Activated naive CD4-positive, alpha-beta T cell treated with anti-CD3 and anti-CD28 coated beads for 36 hours (primary cell): ENCODE data around the gene MT1X. TPM values are rescaled to one million over a fixed set of nuclear protein-coding genes. Genes with fewer than 3 reads are reported as not detected.
"Not testable (repeated sequence)": the region's sequence is repeated elsewhere in the genome, so short reads cannot be mapped to it uniquely, and the experiment has no call there.

ENCODE experiments used
- CTCF ChIA-PET: fragments of 350-600 bp; sonication (Branson Sonifier 250); formaldehyde crosslinking; loops from one replicate; lab custom pipeline; 2021; ENCODE audit warnings: antibody characterized with exemption; lab: Charles Lee
- DNase-seq: peaks from one replicate; pipeline ENCODE4 v3.0.0-alpha.2; 2020
- H3K27ac Mint-ChIP-seq: one replicate; pipeline ENCODE4 v1.8.0; 2021; ENCODE audit warnings: mild to moderate bottlenecking, mixed read lengths
- H3K27me3 Mint-ChIP-seq: one replicate; pipeline ENCODE4 v1.8.0; 2021; ENCODE audit warnings: low read depth, mixed read lengths
- H3K36me3 Mint-ChIP-seq: one replicate; pipeline ENCODE4 v1.8.0; 2021; ENCODE audit warnings: low read depth, mixed read lengths
- H3K4me1 Mint-ChIP-seq: one replicate; pipeline ENCODE4 v1.8.0; 2021; ENCODE audit warnings: low read depth, mixed read lengths
- H3K4me3 Mint-ChIP-seq: one replicate; pipeline ENCODE4 v1.8.0; 2021; ENCODE audit warnings: mild to moderate bottlenecking, moderate library complexity, mixed read lengths
- H3K9me3 Mint-ChIP-seq: one replicate; pipeline ENCODE4 v1.8.0; 2021; ENCODE audit warnings: mixed read lengths
- intact Hi-C: fragments of 100-400 bp; cut with micrococcal nuclease; formaldehyde crosslinking; loops from one replicate; pipeline ENCODE4 v1.15.1; 2023
- total RNA-seq, 2 experiments: library from RNA; stranded (reverse); gene quantifications; one replicate each; pipeline ENCODE4 v1.2.3, GENCODE V29; 2021

The MT1X gene
- total RNA-seq, 2 experiments from 2014 or later = 49.9 to 57.9 TPM

DNA sequence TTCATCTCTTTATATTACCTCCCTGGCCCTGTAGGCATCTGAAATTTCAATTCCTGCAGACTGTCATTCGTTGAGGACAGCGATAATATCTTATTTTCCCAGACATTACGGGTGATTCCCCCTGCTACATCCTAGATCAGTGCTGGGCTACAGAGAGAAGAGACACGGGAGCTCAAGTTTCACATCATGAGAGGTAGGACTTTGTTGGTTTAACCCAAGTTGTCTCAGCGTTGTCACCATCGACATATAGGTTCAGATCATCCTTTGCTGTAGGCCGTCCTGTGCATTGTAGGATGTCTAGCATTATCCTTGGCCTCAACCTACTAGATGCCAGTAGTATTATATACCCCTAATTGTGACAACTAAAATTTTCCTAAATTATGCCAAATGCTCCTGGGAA, 19.3 kb downstream of the MT1X start:
- Mint-ChIP-seq H3K4me1 (peaks cover 4% of the 10 kb centered on the region), H3K9me3 (no peaks in the 10 kb centered on the region), H3K36me3 (no peaks in the 10 kb centered on the region), H3K27ac (no peak overlapping the region), H3K4me3 (no peak overlapping the region), H3K27me3 (no peaks in the 10 kb centered on the region)
- intact Hi-C loops = loop anchor here (5.0 to 10.0 kb wide), 3 partner anchors 44 to 757 kb away; partner anchors contain the start of gene MT1F
- DNase-seq = no peak
- CTCF ChIA-PET = interaction anchor here (0.7 to 4.8 kb wide), 52 partner anchors 9 to 843 kb away, joined by 3 to 126 read pairs (median 5); partner anchors contain the start of genes BBS2, MT1E, MT1F and MT1X

DNA sequence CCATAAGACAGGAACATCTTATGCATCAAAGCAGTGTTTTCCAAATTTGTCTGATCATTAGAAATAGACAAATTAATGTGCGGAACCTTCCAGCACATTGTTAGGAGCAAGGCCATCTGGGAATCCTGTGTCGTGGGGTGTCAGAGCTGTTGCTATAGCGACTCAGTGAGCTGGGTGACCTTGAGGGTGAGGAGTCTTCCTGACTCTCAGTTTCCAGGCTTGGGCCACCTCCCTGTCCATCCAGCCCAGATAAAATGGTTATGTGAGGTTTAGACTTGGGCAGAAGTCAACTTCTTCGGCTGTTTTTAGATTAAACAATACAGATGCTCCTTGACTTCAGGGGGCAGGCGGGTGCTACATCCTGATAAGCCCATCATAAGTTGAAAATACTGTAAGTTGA, 20.6 kb downstream of the MT1X start:
- no peaks in the 10 kb centered on the region for H3K27me3 Mint-ChIP-seq
- H3K36me3 Mint-ChIP-seq = no peaks in the 10 kb centered on the region
- intact Hi-C loops = loop anchor here (1.0 to 10.0 kb wide), 10 partner anchors 20 to 758 kb away; partner anchors contain the start of genes MT1F, MT1X and MT2A
- CTCF ChIA-PET = interaction anchor here (0.7 to 4.8 kb wide), 31 partner anchors 10 to 624 kb away, joined by 3 to 126 read pairs (median 5); partner anchors contain the start of genes MT1E, MT1X and MT2A
- peaks cover 4% of the 10 kb centered on the region for H3K4me1 Mint-ChIP-seq
- no peak for DNase-seq
- H3K27ac Mint-ChIP-seq = no peak overlapping the region
- H3K4me3 Mint-ChIP-seq = no peak overlapping the region
- no peaks in the 10 kb centered on the region for H3K9me3 Mint-ChIP-seq

DNA sequence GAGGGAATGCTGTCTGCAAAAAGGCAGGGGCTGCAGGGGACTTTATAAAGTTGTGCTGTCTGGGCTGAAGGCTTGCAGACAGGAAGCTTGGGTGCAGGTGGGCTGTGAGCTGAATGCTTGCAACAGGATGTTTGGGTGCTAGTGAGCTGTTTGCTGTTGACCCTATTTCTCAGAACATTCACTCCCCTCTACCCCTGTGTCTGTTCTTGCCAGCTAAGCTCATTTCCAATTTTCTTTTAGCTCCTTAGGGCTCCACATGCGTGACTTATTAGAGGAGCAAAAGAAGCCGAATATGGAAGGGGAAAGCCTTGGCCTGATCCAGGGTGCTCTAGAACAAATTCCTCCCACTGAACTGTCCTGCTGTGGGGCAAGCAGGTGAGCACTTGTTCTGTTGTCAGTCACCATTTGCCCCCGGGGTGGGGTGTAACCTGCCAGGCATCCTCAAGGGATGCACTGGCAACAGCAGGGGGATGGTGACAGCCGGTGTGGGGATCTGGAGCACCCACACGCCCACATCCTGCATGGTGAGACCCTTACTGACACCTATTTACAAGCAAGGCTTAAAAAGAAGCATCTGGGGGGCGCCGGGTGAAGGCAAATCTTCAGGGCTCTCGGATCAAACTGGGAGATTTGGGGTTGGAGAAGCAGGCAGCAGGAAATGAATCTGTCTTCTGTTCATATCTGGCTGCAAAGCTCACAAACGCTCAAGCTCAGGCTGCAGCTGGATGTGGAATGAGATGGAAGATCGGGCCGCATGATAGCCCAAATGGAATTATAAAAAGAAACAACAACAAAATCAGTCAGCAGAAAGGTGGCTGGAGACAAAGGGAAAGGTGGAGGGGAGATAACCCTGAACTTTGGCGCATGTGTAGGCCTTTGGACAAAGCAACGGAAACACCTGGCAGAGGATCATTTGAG, 26.5 kb downstream of the MT1X start:
- peak overlapping the region; percentile 14 for H3K27ac Mint-ChIP-seq
- DNase-seq = peak; percentile 38
- H3K36me3 Mint-ChIP-seq = no peaks in the 10 kb centered on the region
- H3K27me3 Mint-ChIP-seq = no peaks in the 10 kb centered on the region
- peaks cover 20% of the 10 kb centered on the region for H3K4me1 Mint-ChIP-seq
- CTCF ChIA-PET = interaction anchor here (1.0 to 3.2 kb wide), 5 partner anchors 12 to 132 kb away, joined by 3 to 21 read pairs (median 3); no protein-coding TSS in a partner anchor
- H3K9me3 Mint-ChIP-seq = no peaks in the 10 kb centered on the region
- peak overlapping the region; percentile 6 for H3K4me3 Mint-ChIP-seq
- intact Hi-C loops = loop anchor here (10.0 kb wide), 1 partner anchor 764 kb away; no protein-coding TSS in a partner anchor

DNA sequence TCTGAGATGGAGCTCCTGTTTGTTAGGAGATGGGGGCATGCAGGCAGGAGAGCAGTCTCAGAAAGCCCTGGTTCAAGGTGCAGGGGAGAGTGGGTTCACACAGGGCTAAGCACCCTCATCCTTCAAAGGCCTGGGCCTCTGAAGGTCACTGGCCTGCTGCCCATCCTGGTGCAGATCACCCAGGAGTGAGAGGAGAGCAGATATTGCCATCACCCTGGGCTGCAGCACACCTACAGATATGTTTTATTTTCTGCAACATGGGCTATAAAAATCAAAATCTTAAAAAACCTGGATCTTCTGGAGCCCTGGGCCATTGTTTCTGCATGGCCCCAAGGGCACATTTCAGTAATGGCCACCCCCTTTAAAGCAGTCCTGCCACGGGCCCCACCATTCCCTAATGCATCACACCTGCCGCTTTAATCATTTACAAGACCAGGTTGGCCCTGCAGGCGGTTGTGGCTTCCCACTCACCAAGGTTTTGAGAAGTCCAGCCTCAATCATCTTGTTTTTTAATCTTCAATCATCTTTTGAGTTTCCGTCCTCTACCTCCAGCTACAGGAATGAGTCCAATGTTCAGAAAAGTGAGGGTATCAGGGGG, 27.3 kb downstream of the MT1X start:
- Mint-ChIP-seq H3K36me3 (no peaks in the 10 kb centered on the region), H3K9me3 (no peaks in the 10 kb centered on the region), H3K4me1 (peaks cover 20% of the 10 kb centered on the region), H3K27ac (no peak overlapping the region), H3K27me3 (no peaks in the 10 kb centered on the region), H3K4me3 (no peak overlapping the region)
- intact Hi-C loops = loop anchor here (10.0 kb wide), 1 partner anchor 765 kb away; no protein-coding TSS in a partner anchor
- CTCF ChIA-PET = interaction anchor here (3.2 kb wide), 1 partner anchor 133 kb away, joined by 21 read pairs; no protein-coding TSS in a partner anchor
- DNase-seq = no peak

DNA sequence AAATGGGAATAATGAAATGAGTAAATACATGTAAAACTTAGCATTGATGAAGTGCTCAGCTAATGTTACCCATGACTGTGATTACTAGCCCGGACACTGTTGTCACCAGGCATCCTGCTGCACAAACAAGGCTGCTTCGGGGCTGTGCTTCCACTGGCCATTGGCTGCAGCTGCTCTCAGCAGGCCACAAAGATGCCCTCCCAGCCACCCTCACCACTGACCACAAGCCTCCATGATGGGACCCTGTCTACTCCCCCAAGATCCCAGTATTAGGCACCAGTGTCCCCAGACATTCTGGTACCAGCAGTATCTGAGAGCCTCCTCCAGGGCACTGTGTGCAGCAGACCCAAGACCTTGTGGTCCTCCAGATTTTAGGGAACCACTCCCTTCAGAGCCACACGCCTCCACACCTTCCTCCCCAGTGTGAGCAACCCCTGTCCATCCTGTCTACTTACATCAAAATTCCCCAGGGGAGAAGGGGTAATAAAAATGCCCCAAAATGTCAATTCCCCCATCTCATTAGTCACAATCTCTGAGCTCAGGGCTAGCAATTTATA, 28.0 kb downstream of the MT1X start:
- CTCF ChIA-PET = no interaction called here
- no peak for DNase-seq
- Mint-ChIP-seq H3K4me1 (peaks cover 20% of the 10 kb centered on the region), H3K27me3 (no peaks in the 10 kb centered on the region), H3K27ac (no peak overlapping the region), H3K9me3 (no peaks in the 10 kb centered on the region), H3K4me3 (no peak overlapping the region), H3K36me3 (no peaks in the 10 kb centered on the region)
- intact Hi-C loops = no loop called here

DNA sequence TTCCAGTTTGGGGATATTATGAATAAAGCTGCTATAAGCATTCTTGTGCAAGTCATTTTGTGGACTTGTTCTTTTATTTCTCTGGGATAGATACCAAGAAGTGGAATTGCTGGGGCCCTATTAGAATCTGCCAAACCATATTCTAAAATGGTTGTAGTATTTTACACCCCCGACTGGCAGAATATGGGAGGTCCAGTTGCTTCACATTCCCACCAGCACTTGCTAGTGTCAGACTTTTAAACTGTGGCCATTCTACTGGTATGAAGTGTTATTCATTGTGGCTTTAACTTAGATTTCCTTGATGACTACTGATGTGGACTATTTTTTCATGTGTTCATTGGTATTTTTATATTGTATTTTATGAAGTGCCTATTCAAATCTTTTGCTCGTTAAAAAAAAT, 29.6 kb downstream of the MT1X start:
- Mint-ChIP-seq H3K36me3 (no peaks in the 10 kb centered on the region), H3K4me1 (peaks cover 20% of the 10 kb centered on the region), H3K4me3 (no peak overlapping the region), H3K9me3 (no peaks in the 10 kb centered on the region), H3K27me3 (no peaks in the 10 kb centered on the region), H3K27ac (no peak overlapping the region)
- no peak for DNase-seq
- intact Hi-C loops = no loop called here
- CTCF ChIA-PET = no interaction called here

DNA sequence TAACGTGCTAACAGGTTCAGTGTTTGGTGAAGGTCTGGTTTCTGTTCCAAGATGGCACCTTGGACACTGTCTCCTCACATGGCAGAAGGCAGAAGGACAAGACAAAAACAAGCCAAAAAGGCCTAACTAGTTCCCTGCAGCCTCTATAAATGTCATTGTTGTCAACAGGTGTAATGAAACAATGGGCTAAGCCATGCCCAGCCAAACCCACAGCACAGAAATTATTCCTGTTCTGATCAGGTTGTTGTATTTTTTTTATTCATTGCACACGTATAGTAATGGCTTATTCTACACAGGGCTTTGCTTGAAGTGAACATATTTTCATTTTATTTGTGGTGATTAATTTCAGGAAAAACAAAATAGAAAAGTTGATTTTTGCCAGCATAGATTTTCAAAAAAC, 31.5 kb downstream of the MT1X start:
- no peaks in the 10 kb centered on the region for H3K9me3 Mint-ChIP-seq
- H3K36me3 Mint-ChIP-seq = no peaks in the 10 kb centered on the region
- intact Hi-C loops = no loop called here
- CTCF ChIA-PET = no interaction called here
- DNase-seq = no peak
- H3K4me3 Mint-ChIP-seq = no peak overlapping the region
- H3K4me1 Mint-ChIP-seq = peaks cover 13% of the 10 kb centered on the region
- no peak overlapping the region for H3K27ac Mint-ChIP-seq
- H3K27me3 Mint-ChIP-seq = no peaks in the 10 kb centered on the region

DNA sequence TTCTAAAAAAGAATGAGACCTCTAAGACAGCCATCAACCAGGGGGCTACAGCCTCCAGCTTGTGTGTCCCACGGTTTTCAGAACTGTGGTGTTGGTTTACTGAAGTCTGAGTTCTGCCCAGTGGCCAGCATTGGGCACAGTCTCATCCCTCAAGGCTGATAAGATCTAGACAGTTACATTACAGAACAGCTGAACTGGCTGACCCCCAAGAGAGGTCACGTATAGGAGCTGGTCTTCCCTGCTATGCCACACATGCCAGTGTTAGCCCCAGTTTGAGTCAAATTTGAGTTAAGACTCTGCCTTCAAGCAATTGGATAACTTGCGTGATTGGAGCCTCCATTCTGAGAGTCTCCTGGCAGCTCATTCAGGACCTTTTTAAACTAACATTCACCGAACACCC, 32.9 kb downstream of the MT1X start:
- CTCF ChIA-PET = interaction anchor here (0.6 kb wide), 1 partner anchor 317 kb away, joined by 3 read pairs; no protein-coding TSS in a partner anchor
- H3K27ac Mint-ChIP-seq = no peak overlapping the region
- intact Hi-C loops = no loop called here
- H3K4me3 Mint-ChIP-seq = no peak overlapping the region
- peaks cover under 1% of the 10 kb centered on the region for H3K4me1 Mint-ChIP-seq
- H3K9me3 Mint-ChIP-seq = no peaks in the 10 kb centered on the region
- H3K36me3 Mint-ChIP-seq = no peaks in the 10 kb centered on the region
- no peaks in the 10 kb centered on the region for H3K27me3 Mint-ChIP-seq
- no peak for DNase-seq

DNA sequence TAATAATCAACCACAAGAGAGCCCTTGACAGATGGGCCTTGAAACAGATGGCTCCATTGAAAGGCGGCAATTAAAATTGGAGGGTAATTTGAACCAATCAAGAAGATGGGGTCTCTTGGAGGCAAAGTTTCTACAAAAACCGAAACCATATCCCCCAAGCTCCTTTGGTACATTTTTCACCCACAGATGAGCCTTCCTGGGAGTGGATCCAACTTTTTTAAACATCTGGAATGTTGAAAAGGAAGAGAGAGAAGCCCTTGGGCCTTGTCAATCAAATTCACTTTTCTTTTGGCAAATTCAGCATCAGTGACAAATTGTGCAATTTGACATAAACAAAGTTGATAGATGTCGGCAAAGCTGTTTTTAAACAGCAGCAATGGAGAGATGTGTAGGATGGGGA, 34.5 kb downstream of the MT1X start:
- H3K27me3 Mint-ChIP-seq = no peaks in the 10 kb centered on the region
- DNase-seq = no peak
- H3K27ac Mint-ChIP-seq = no peak overlapping the region
- no peaks in the 10 kb centered on the region for H3K36me3 Mint-ChIP-seq
- CTCF ChIA-PET = interaction anchor here (1.8 kb wide), 1 partner anchor 140 kb away, joined by 4 read pairs; no protein-coding TSS in a partner anchor
- intact Hi-C loops = no loop called here
- no peaks in the 10 kb centered on the region for H3K9me3 Mint-ChIP-seq
- no peaks in the 10 kb centered on the region for H3K4me1 Mint-ChIP-seq
- H3K4me3 Mint-ChIP-seq = no peak overlapping the region

DNA sequence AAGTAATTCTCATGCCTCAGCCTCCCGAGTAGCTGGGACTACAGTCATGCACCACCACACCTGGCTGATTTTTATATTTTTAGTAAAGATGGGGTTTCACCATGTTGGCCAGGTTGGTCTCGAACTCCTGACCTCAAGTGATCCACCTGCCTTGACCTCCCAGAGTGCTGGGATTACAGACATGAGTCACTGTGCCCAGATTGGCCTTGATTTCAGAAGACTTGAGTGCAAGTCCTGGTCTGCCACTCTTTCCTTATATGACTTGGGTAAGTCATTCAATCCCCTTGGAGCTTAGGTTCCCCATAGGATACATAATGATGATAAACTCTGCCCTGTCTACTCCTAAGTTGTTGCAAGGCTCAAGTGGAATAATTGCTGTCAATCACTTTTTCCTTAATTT, 35.3 kb downstream of the MT1X start:
- H3K4me1 Mint-ChIP-seq, DNase-seq, H3K27ac Mint-ChIP-seq, H3K4me3 Mint-ChIP-seq, H3K27me3 Mint-ChIP-seq, H3K9me3 Mint-ChIP-seq, intact Hi-C loops, H3K36me3 Mint-ChIP-seq: not testable (repeated sequence)
- CTCF ChIA-PET = interaction anchor here (1.8 kb wide), 1 partner anchor 141 kb away, joined by 4 read pairs; no protein-coding TSS in a partner anchor

DNA sequence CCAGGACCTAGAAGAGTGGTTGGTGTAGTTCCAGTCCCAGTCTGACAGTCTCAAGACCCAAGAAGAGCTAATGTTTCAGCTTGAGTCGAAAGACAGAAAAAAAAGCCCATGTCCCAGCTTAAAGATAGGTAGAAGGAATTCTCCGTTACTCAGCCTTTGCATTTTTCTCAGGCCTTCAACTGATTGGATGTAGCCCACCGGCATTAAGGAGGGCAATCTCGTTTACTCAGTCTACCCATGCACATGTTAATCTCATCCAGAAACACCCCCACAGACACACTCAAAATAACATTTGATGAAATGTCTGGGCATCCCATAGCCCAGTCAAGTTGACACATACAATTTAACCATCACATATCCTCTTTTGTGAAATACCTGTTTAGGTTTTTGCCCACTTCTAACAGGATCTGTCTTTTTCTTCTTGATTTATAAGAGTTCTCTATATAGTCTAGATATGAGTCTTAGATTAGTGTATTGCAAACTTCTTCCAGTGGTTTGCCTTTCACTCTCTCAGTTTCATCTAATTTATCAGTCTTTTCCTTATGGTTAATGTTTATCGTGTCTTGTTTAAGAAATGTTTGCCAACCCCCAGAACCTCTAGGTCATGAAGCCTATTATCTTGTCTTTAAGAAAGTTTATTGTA, 40.1 kb downstream of the MT1X start:
- DNase-seq = no peak
- intact Hi-C loops = no loop called here
- no peaks in the 10 kb centered on the region for H3K36me3 Mint-ChIP-seq
- no peak overlapping the region for H3K4me3 Mint-ChIP-seq
- H3K9me3 Mint-ChIP-seq = no peaks in the 10 kb centered on the region
- CTCF ChIA-PET = interaction anchor here (0.7 kb wide), 1 partner anchor 233 kb away, joined by 3 read pairs; no protein-coding TSS in a partner anchor
- H3K4me1 Mint-ChIP-seq = peaks cover 5% of the 10 kb centered on the region
- no peaks in the 10 kb centered on the region for H3K27me3 Mint-ChIP-seq
- no peak overlapping the region for H3K27ac Mint-ChIP-seq
